DND-41 (cell line): Measurements from ENCODE around the gene KRT32.

Source experiments
- EZH2 ChIP-seq: IDR thresholded peaks from 3 replicates; pipeline ENCODE4 v1.6.1; 2012; ENCODE audit warnings: borderline replicate concordance, low read depth, mild to moderate bottlenecking, moderate library complexity, low read length, inconsistent platforms; ENCODE audit not compliant: severe bottlenecking
- TF ChIP-seq, protein P1 (sequence below): IDR thresholded peaks from 2 replicates; pipeline ENCODE4 v1.5.1; 2012; ENCODE audit warnings: borderline replicate concordance, low read length, moderate library complexity, mild to moderate bottlenecking; ENCODE audit not compliant: poor library complexity, severe bottlenecking; ENCODE audit errors: extremely low read depth

- TF ChIP-seq, protein P1, sequence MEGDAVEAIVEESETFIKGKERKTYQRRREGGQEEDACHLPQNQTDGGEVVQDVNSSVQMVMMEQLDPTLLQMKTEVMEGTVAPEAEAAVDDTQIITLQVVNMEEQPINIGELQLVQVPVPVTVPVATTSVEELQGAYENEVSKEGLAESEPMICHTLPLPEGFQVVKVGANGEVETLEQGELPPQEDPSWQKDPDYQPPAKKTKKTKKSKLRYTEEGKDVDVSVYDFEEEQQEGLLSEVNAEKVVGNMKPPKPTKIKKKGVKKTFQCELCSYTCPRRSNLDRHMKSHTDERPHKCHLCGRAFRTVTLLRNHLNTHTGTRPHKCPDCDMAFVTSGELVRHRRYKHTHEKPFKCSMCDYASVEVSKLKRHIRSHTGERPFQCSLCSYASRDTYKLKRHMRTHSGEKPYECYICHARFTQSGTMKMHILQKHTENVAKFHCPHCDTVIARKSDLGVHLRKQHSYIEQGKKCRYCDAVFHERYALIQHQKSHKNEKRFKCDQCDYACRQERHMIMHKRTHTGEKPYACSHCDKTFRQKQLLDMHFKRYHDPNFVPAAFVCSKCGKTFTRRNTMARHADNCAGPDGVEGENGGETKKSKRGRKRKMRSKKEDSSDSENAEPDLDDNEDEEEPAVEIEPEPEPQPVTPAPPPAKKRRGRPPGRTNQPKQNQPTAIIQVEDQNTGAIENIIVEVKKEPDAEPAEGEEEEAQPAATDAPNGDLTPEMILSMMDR, result no peak
- TF ChIP-seq EZH2, result no peak
Measured at GRCh38 chr17:41418116-41418860, 48.9 kb downstream of the KRT32 start.
